Transverse colon (tissue), 4 donors: ENCODE data around the gene CEACAM1.

Experiments used
- CTCF ChIP-seq, 5 experiments: fragments of 200-600 bp in 3 of 5; fragments of 450-650 bp in 2 of 5; sonication (generic) in 3 of 5; IDR thresholded peaks; 1 replicate in 2 of 5; 2 replicates in 3 of 5; pipeline ENCODE4 v1.5.1; 2016 to 2017; ENCODE audit warnings: antibody characterized with exemption in 5 of 5, inconsistent platforms in 3 of 5, mild to moderate bottlenecking in 2 of 5, moderate library complexity in 1 of 5
- EP300 ChIP-seq: sonication (generic); formaldehyde crosslinking; IDR thresholded peaks from one replicate; pipeline ENCODE4 v1.6.1; 2017; ENCODE audit warnings: antibody characterized with exemption, low read depth
- POLR2A ChIP-seq: fragments of 450-650 bp; IDR thresholded peaks from one replicate; pipeline ENCODE4 v1.6.1; 2016; ENCODE audit warnings: antibody characterized with exemption, mild to moderate bottlenecking, moderate library complexity
- POLR2AphosphoS5 ChIP-seq, 3 donors: sonication (generic); formaldehyde crosslinking; IDR thresholded peaks; one replicate each; pipeline ENCODE4 v1.6.1; 2016; ENCODE audit warnings: antibody characterized with exemption in 3 of 3

GRCh38 chr19:42560731-42561130, 32.5 kb upstream of the CEACAM1 start:
- TF ChIP-seq CTCF (IDR thresholded peaks at IDR 0.05) (no peak), POLR2AphosphoS5 (IDR thresholded peaks at IDR 0.05) (no peak), EP300 (no peak), POLR2A (no peak)
